Measurements from ENCODE around the gene OR52K1. TPM values are rescaled to one million over a fixed set of nuclear protein-coding genes. Genes with fewer than 3 reads are reported as not detected.

Gene OR52K1
- total RNA-seq (2014; rRNA removed; shearing (Covaris generic); ENCODE audit: low replicate concordance), result not detected in 2 replicates

- DNase-seq, result no peak
- Histone ChIP-seq H3K4me1 (ENCODE audit: low read length) (no peaks in the 10 kb centered on the region), H3K4me2 (ENCODE audit: low read depth, low read length, poor library complexity, severe bottlenecking) (no peak within 1 kb of the TSS), H3K4me3 (ENCODE audit: low read length) (no peak within 1 kb of the TSS), H4K20me1 (ENCODE audit: insufficient read depth, low read depth, low read length) (no peaks in the 10 kb centered on the region), H3K9me2 (replicated peaks; ENCODE audit: insufficient read depth, low read length) (no peaks in the 10 kb centered on the region), H3K9me3 (ENCODE audit: low read length) (no peaks in the 10 kb centered on the region), H2AFZ (ENCODE audit: low read length) (no peak within 1 kb of the TSS), H3K9ac (ENCODE audit: low read length) (no peak within 1 kb of the TSS), H3K27me3 (ENCODE audit: low read length) (no peaks in the 10 kb centered on the region), H3K79me2 (ENCODE audit: low read length) (no peaks in the 10 kb centered on the region), H3K36me3 (ENCODE audit: insufficient read depth, low read length) (no peaks in the 10 kb centered on the region), H3K27ac (ENCODE audit: low read length) (no peak within 1 kb of the TSS)
Measured at GRCh38 chr11:4482445-4482844, at the start of gene OR52K1. Gene OR52K1 (plus strand): TSS chr11:4482646. CDS start chr11:4488901, 6,255 bp downstream.

- DNase-seq, result no peak
- no peak overlapping the region for H2AFZ ChIP-seq (ENCODE audit: low read length)
- H4K20me1 ChIP-seq (ENCODE audit: insufficient read depth, low read depth, low read length), result no peaks in the 10 kb centered on the region
- H3K9me3 ChIP-seq (ENCODE audit: low read length), result no peaks in the 10 kb centered on the region
- no peaks in the 10 kb centered on the region for H3K9me2 ChIP-seq (replicated peaks; ENCODE audit: insufficient read depth, low read length)
- no peak overlapping the region for H3K9ac ChIP-seq (ENCODE audit: low read length)
- H3K27ac ChIP-seq (ENCODE audit: low read length), result no peak overlapping the region
- no peaks in the 10 kb centered on the region for H3K79me2 ChIP-seq (ENCODE audit: low read length)
- no peak overlapping the region for H3K4me2 ChIP-seq (ENCODE audit: low read depth, low read length, poor library complexity, severe bottlenecking)
- no peak overlapping the region for H3K4me3 ChIP-seq (ENCODE audit: low read length)
- no peaks in the 10 kb centered on the region for H3K27me3 ChIP-seq (ENCODE audit: low read length)
- H3K4me1 ChIP-seq (ENCODE audit: low read length), result no peaks in the 10 kb centered on the region
- no peaks in the 10 kb centered on the region for H3K36me3 ChIP-seq (ENCODE audit: insufficient read depth, low read length)
Measured at GRCh38 chr11:4433856-4434255, 48.6 kb upstream of the OR52K1 start.

- no peaks in the 10 kb centered on the region for H3K9me2 ChIP-seq (replicated peaks; ENCODE audit: insufficient read depth, low read length)
- H3K9ac ChIP-seq (ENCODE audit: low read length), result no peak overlapping the region
- H3K27me3 ChIP-seq (ENCODE audit: low read length), result no peaks in the 10 kb centered on the region
- no peaks in the 10 kb centered on the region for H3K36me3 ChIP-seq (ENCODE audit: insufficient read depth, low read length)
- H3K4me1 ChIP-seq (ENCODE audit: low read length), result no peaks in the 10 kb centered on the region
- no peak overlapping the region for H3K4me2 ChIP-seq (ENCODE audit: low read depth, low read length, poor library complexity, severe bottlenecking)
- H3K27ac ChIP-seq (ENCODE audit: low read length), result no peak overlapping the region
- H3K4me3 ChIP-seq (ENCODE audit: low read length), result no peak overlapping the region
- no peak for DNase-seq
- no peaks in the 10 kb centered on the region for H4K20me1 ChIP-seq (ENCODE audit: insufficient read depth, low read depth, low read length)
- H3K79me2 ChIP-seq (ENCODE audit: low read length), result no peaks in the 10 kb centered on the region
- no peak overlapping the region for H2AFZ ChIP-seq (ENCODE audit: low read length)
- H3K9me3 ChIP-seq (ENCODE audit: low read length), result no peaks in the 10 kb centered on the region
Measured at GRCh38 chr11:4436411-4436810, 46.0 kb upstream of the OR52K1 start.

- Histone ChIP-seq H3K9ac (ENCODE audit: low read length) (no peak overlapping the region), H3K79me2 (ENCODE audit: low read length) (no peaks in the 10 kb centered on the region), H3K27ac (ENCODE audit: low read length) (no peak overlapping the region), H3K4me2 (ENCODE audit: low read depth, low read length, poor library complexity, severe bottlenecking) (no peak overlapping the region), H4K20me1 (ENCODE audit: insufficient read depth, low read depth, low read length) (no peaks in the 10 kb centered on the region), H3K4me1 (ENCODE audit: low read length) (no peaks in the 10 kb centered on the region), H2AFZ (ENCODE audit: low read length) (no peak overlapping the region), H3K9me3 (ENCODE audit: low read length) (no peaks in the 10 kb centered on the region), H3K27me3 (ENCODE audit: low read length) (no peaks in the 10 kb centered on the region), H3K9me2 (replicated peaks; ENCODE audit: insufficient read depth, low read length) (no peaks in the 10 kb centered on the region), H3K36me3 (ENCODE audit: insufficient read depth, low read length) (no peaks in the 10 kb centered on the region), H3K4me3 (ENCODE audit: low read length) (no peak overlapping the region)
- no peak for DNase-seq
Measured at GRCh38 chr11:4441515-4441914, 40.9 kb upstream of the OR52K1 start.

GRCh38 chr11:4443232-4443891 is 39.1 kb upstream of the OR52K1 start:
- H3K27ac ChIP-seq (ENCODE audit: low read length), result no peak overlapping the region
- no peaks in the 10 kb centered on the region for H3K27me3 ChIP-seq (ENCODE audit: low read length)
- H3K4me2 ChIP-seq (ENCODE audit: low read depth, low read length, poor library complexity, severe bottlenecking), result no peak overlapping the region
- no peaks in the 10 kb centered on the region for H3K79me2 ChIP-seq (ENCODE audit: low read length)
- H3K4me1 ChIP-seq (ENCODE audit: low read length), result no peaks in the 10 kb centered on the region
- H3K4me3 ChIP-seq (ENCODE audit: low read length), result no peak overlapping the region
- no peaks in the 10 kb centered on the region for H4K20me1 ChIP-seq (ENCODE audit: insufficient read depth, low read depth, low read length)
- no peak for DNase-seq
- no peaks in the 10 kb centered on the region for H3K9me2 ChIP-seq (replicated peaks; ENCODE audit: insufficient read depth, low read length)
- H3K36me3 ChIP-seq (ENCODE audit: insufficient read depth, low read length), result no peaks in the 10 kb centered on the region
- no peaks in the 10 kb centered on the region for H3K9me3 ChIP-seq (ENCODE audit: low read length)
- H3K9ac ChIP-seq (ENCODE audit: low read length), result no peak overlapping the region
- no peak overlapping the region for H2AFZ ChIP-seq (ENCODE audit: low read length)

GRCh38 chr11:4448995-4449394 is 33.5 kb upstream of the OR52K1 start, which contains the start of gene OR52K2:
Gene OR52K2 (plus strand): TSS chr11:4449295. CDS start chr11:4449340, 45 bp downstream.
- H3K9me3 ChIP-seq (ENCODE audit: low read length), result no peaks in the 10 kb centered on the region
- no peak for DNase-seq
- no peak within 1 kb of the TSS for H3K4me3 ChIP-seq (ENCODE audit: low read length)

GRCh38 chr11:4453118-4453517 is 29.3 kb upstream of the OR52K1 start:
- Histone ChIP-seq H4K20me1 (ENCODE audit: insufficient read depth, low read depth, low read length) (no peaks in the 10 kb centered on the region), H3K36me3 (ENCODE audit: insufficient read depth, low read length) (no peaks in the 10 kb centered on the region), H3K4me2 (ENCODE audit: low read depth, low read length, poor library complexity, severe bottlenecking) (no peak overlapping the region), H3K79me2 (ENCODE audit: low read length) (no peaks in the 10 kb centered on the region), H3K4me1 (ENCODE audit: low read length) (no peaks in the 10 kb centered on the region), H3K9me3 (ENCODE audit: low read length) (no peaks in the 10 kb centered on the region), H3K27ac (ENCODE audit: low read length) (no peak overlapping the region), H3K9me2 (replicated peaks; ENCODE audit: insufficient read depth, low read length) (no peaks in the 10 kb centered on the region), H2AFZ (ENCODE audit: low read length) (no peak overlapping the region), H3K9ac (ENCODE audit: low read length) (no peak overlapping the region), H3K27me3 (ENCODE audit: low read length) (no peaks in the 10 kb centered on the region), H3K4me3 (ENCODE audit: low read length) (no peak overlapping the region)
- DNase-seq, result no peak

More at GRCh38 chr11:4448995-4449394, 33.5 kb upstream of the OR52K1 start, which contains the start of gene OR52K2:
- H3K9ac ChIP-seq (ENCODE audit: low read length), result no peak within 1 kb of the TSS
- no peak within 1 kb of the TSS for H3K27ac ChIP-seq (ENCODE audit: low read length)
- H3K4me1 ChIP-seq (ENCODE audit: low read length), result no peaks in the 10 kb centered on the region
- no peaks in the 10 kb centered on the region for H4K20me1 ChIP-seq (ENCODE audit: insufficient read depth, low read depth, low read length)
- no peaks in the 10 kb centered on the region for H3K27me3 ChIP-seq (ENCODE audit: low read length)
- H3K4me2 ChIP-seq (ENCODE audit: low read depth, low read length, poor library complexity, severe bottlenecking), result no peak within 1 kb of the TSS
- H3K36me3 ChIP-seq (ENCODE audit: insufficient read depth, low read length), result no peaks in the 10 kb centered on the region
- no peak within 1 kb of the TSS for H2AFZ ChIP-seq (ENCODE audit: low read length)
- no peaks in the 10 kb centered on the region for H3K79me2 ChIP-seq (ENCODE audit: low read length)
- no peaks in the 10 kb centered on the region for H3K9me2 ChIP-seq (replicated peaks; ENCODE audit: insufficient read depth, low read length)

GRCh38 chr11:4454021-4454420 is 28.4 kb upstream of the OR52K1 start:
- DNase-seq, result no peak
- H3K9ac ChIP-seq (ENCODE audit: low read length), result no peak overlapping the region
- no peak overlapping the region for H3K4me3 ChIP-seq (ENCODE audit: low read length)
- H2AFZ ChIP-seq (ENCODE audit: low read length), result no peak overlapping the region
- H3K27ac ChIP-seq (ENCODE audit: low read length), result no peak overlapping the region
- no peaks in the 10 kb centered on the region for H3K9me2 ChIP-seq (replicated peaks; ENCODE audit: insufficient read depth, low read length)
- no peak overlapping the region for H3K4me2 ChIP-seq (ENCODE audit: low read depth, low read length, poor library complexity, severe bottlenecking)
- no peaks in the 10 kb centered on the region for H3K9me3 ChIP-seq (ENCODE audit: low read length)
- H3K27me3 ChIP-seq (ENCODE audit: low read length), result no peaks in the 10 kb centered on the region
- H3K4me1 ChIP-seq (ENCODE audit: low read length), result no peaks in the 10 kb centered on the region
- no peaks in the 10 kb centered on the region for H4K20me1 ChIP-seq (ENCODE audit: insufficient read depth, low read depth, low read length)
- no peaks in the 10 kb centered on the region for H3K36me3 ChIP-seq (ENCODE audit: insufficient read depth, low read length)
- no peaks in the 10 kb centered on the region for H3K79me2 ChIP-seq (ENCODE audit: low read length)
